Breast epithelium (tissue), 3 donors: ENCODE measurements around the gene ADRA2B.

Source experiments
- POLR2A ChIP-seq: fragments of 450-650 bp; IDR thresholded peaks from one replicate; pipeline ENCODE4 v1.6.1; 2016; ENCODE audit warnings: antibody characterized with exemption, mild to moderate bottlenecking, moderate library complexity
- POLR2AphosphoS5 ChIP-seq, 3 donors: sonication (generic); formaldehyde crosslinking; IDR thresholded peaks; one replicate each; pipeline ENCODE4 v1.6.1; 2017; ENCODE audit warnings: antibody characterized with exemption in 3 of 3
- TF ChIP-seq, protein P1 (sequence below), 3 donors: fragments of 450-650 bp; IDR thresholded peaks; one replicate each; pipeline ENCODE4 v1.5.1; 2016 to 2017; ENCODE audit warnings: antibody characterized with exemption in 3 of 3, mild to moderate bottlenecking in 3 of 3, moderate library complexity in 3 of 3

DNA sequence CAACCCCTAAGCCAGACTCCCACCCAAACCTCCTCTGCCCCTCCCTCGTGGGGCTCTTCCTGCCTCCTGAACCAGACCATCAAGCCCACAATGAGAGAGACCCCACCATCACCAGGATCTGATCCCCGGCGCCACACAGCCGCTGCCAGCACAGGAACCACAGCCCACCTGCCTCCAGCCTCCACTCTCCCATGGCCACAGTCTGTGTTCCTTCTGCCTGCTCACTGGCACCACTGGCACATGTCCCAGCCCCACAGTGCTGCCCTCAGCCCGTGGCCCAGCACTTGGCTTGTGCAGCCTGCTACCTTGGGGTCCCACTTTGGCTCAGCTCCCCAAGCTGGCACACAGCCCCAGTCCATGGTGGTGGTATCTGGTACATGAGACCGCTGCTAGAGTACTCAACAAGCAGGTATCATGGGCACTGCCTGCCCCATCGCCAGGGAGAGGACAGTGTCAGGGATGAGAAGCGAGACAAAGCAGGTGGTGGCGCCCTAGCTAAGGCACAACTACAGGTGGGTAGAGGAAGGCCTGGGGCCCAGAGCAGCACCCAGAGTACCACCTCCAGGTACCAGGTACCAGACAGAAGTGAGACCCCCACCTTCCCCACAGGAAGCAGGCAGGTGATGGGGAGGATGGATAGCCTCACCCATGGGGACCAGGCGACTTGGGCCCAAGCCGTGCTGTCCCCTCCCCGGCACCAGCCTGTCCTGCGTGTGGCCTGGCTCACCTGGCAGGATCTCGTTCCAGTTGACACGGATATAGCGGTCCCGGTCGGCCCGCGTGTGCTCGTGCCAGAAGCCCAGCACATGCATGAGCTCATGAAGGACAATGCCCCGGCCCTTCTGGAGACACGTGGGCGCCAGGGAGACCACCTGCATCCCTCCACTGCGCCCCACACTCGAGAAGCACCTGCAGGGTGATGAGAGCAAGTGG lies 15.7 kb upstream of the ADRA2B start:
- TF ChIP-seq, protein P1, sequence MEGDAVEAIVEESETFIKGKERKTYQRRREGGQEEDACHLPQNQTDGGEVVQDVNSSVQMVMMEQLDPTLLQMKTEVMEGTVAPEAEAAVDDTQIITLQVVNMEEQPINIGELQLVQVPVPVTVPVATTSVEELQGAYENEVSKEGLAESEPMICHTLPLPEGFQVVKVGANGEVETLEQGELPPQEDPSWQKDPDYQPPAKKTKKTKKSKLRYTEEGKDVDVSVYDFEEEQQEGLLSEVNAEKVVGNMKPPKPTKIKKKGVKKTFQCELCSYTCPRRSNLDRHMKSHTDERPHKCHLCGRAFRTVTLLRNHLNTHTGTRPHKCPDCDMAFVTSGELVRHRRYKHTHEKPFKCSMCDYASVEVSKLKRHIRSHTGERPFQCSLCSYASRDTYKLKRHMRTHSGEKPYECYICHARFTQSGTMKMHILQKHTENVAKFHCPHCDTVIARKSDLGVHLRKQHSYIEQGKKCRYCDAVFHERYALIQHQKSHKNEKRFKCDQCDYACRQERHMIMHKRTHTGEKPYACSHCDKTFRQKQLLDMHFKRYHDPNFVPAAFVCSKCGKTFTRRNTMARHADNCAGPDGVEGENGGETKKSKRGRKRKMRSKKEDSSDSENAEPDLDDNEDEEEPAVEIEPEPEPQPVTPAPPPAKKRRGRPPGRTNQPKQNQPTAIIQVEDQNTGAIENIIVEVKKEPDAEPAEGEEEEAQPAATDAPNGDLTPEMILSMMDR (IDR thresholded peaks at IDR 0.05), result no peak
- TF ChIP-seq POLR2A, result no peak
- TF ChIP-seq POLR2AphosphoS5 (IDR thresholded peaks at IDR 0.05), result no peak
